ENCODE data around the gene MICAL1. TPM values are rescaled to one million over a fixed set of nuclear protein-coding genes. Genes with fewer than 3 reads are reported as not detected.

Gene MICAL1
- total RNA-seq, 6 donors from 2014 or later = 61.7 to 268 (median 78.3) TPM

- Histone ChIP-seq H3K4me3 (no peak overlapping the region), H3K36me3 (peaks cover 8 to 46% (median 31%) of the 10 kb centered on the region in 4 donors), H3K4me1 (peaks cover 6 to 16% (median 9%) of the 10 kb centered on the region in 4 donors), H3K9me3 (no peaks in the 10 kb centered on the region), H3K27me3 (no peaks in the 10 kb centered on the region), H3K27ac (no peak overlapping the region)
- ATAC-seq (ENCODE audit: low FRiP score in 2 of 2) = no peak
- DNase-seq = peak in 1 of 2 donors; percentile 41
- 80 to 92% methylated on average over 10 to 19 of the region's 19 CpGs for WGBS, 2 donors
- TF ChIP-seq EP300 (IDR thresholded peaks at IDR 0.05) (no peak), POLR2AphosphoS5 (IDR thresholded peaks at IDR 0.05) (no peak), CTCF (IDR thresholded peaks at IDR 0.05) (no peak), POLR2A (IDR thresholded peaks at IDR 0.05) (no peak)
Observed at GRCh38 chr6:109449064-109449794, 6.3 kb downstream of the MICAL1 start.

GRCh38 chr6:109448615-109449014 lies 7.0 kb downstream of the MICAL1 start:
- Histone ChIP-seq H3K4me3 (no peak overlapping the region), H3K27me3 (no peaks in the 10 kb centered on the region), H3K27ac (no peak overlapping the region), H3K4me1 (peaks cover 0 to 10% (median 3%) of the 10 kb centered on the region in 4 donors), H3K36me3 (peaks cover 8 to 52% (median 36%) of the 10 kb centered on the region in 4 donors), H3K9me3 (no peaks in the 10 kb centered on the region)
- DNase-seq = no peak
- 84% methylated on average over 7 of the region's 7 CpGs; no CpG with 5 or more reads in 1 of the 2 donors for WGBS, 2 donors
- TF ChIP-seq CTCF (IDR thresholded peaks at IDR 0.05) = no peak
- TF ChIP-seq POLR2AphosphoS5 (IDR thresholded peaks at IDR 0.05) = no peak
- no peak for TF ChIP-seq EP300 (IDR thresholded peaks at IDR 0.05)
- TF ChIP-seq POLR2A (IDR thresholded peaks at IDR 0.05) = no peak
- ATAC-seq (ENCODE audit: low FRiP score in 2 of 2) = no peak

- TF ChIP-seq POLR2A (IDR thresholded peaks at IDR 0.05) (peak in 1 of 4 donors; percentile 5), POLR2AphosphoS5 (IDR thresholded peaks at IDR 0.05) (no peak), CTCF (IDR thresholded peaks at IDR 0.05) (no peak), EP300 (IDR thresholded peaks at IDR 0.05) (no peak)
- Histone ChIP-seq H3K9me3 (no peaks in the 10 kb centered on the region), H3K4me1 (peaks cover 0 to 8% (median 0%) of the 10 kb centered on the region in 4 donors), H3K36me3 (peaks cover 8 to 56% (median 40%) of the 10 kb centered on the region in 4 donors), H3K27ac (no peak overlapping the region), H3K4me3 (no peak overlapping the region), H3K27me3 (no peaks in the 10 kb centered on the region)
- ATAC-seq (ENCODE audit: low FRiP score in 2 of 2) (peak in 1 of 2 donors; percentile 6), DNase-seq (no peak)
- 79 to 94% methylated on average over 8 of the region's 8 CpGs for WGBS, 2 donors
Observed at GRCh38 chr6:109447878-109448555, 7.6 kb downstream of the MICAL1 start.

- H3K4me3 ChIP-seq = no peak overlapping the region
- WGBS, 2 donors = 90 to 93% methylated on average over 8 to 10 of the region's 10 CpGs
- DNase-seq = peak in 1 of 2 donors; percentile 61
- TF ChIP-seq CTCF (IDR thresholded peaks at IDR 0.05) (no peak), POLR2AphosphoS5 (IDR thresholded peaks at IDR 0.05) (no peak), EP300 (IDR thresholded peaks at IDR 0.05) (no peak), POLR2A (IDR thresholded peaks at IDR 0.05) (no peak)
- H3K9me3 ChIP-seq = no peaks in the 10 kb centered on the region
- H3K27ac ChIP-seq = no peak overlapping the region
- no peaks in the 10 kb centered on the region for H3K27me3 ChIP-seq
- no peak for ATAC-seq (ENCODE audit: low FRiP score in 2 of 2)
- peaks cover 8 to 53% (median 41%) of the 10 kb centered on the region in 4 donors for H3K36me3 ChIP-seq
- H3K4me1 ChIP-seq = peaks cover under 1 to 11% (median 2%) of the 10 kb centered on the region in 4 donors
Observed at GRCh38 chr6:109447087-109447486, 8.5 kb downstream of the MICAL1 start.
